ENCODE data around the gene CYTIP. TPM values are rescaled to one million over a fixed set of nuclear protein-coding genes. Genes with fewer than 3 reads are reported as not detected.

Gene CYTIP
- total RNA-seq, 1 donor from 2014 or later = not detected

- Mint-ChIP-seq H3K27ac (no peak overlapping the region), H3K9me3 (no peaks in the 10 kb centered on the region), H3K4me1 (no peaks in the 10 kb centered on the region), H3K36me3 (no peaks in the 10 kb centered on the region), H3K27me3 (ENCODE audit: low read depth) (peaks cover 36% of the 10 kb centered on the region), H3K4me3 (no peak overlapping the region)
- TF ChIP-seq CTCF (IDR thresholded peaks at IDR 0.05; ENCODE audit: unreplicated experiment) = no peak
- DNase-seq (ENCODE audit: low spot score in 2 of 2, unreplicated experiment in 2 of 2) = no peak
Measured at GRCh38 chr2:157487271-157487610, 43.4 kb upstream of the CYTIP start.

- peaks cover 36% of the 10 kb centered on the region for H3K27me3 Mint-ChIP-seq (ENCODE audit: low read depth)
- no peaks in the 10 kb centered on the region for H3K4me1 Mint-ChIP-seq
- no peak for DNase-seq (ENCODE audit: low spot score in 2 of 2, unreplicated experiment in 2 of 2)
- no peak for TF ChIP-seq CTCF (IDR thresholded peaks at IDR 0.05; ENCODE audit: unreplicated experiment)
- no peak overlapping the region for H3K27ac Mint-ChIP-seq
- H3K4me3 Mint-ChIP-seq = no peak overlapping the region
- no peaks in the 10 kb centered on the region for H3K36me3 Mint-ChIP-seq
- H3K9me3 Mint-ChIP-seq = no peaks in the 10 kb centered on the region
Measured at GRCh38 chr2:157486596-157487270, 42.8 kb upstream of the CYTIP start.

GRCh38 chr2:157480182-157480961 lies 36.5 kb upstream of the CYTIP start:
- Mint-ChIP-seq H3K9me3 (no peaks in the 10 kb centered on the region), H3K27me3 (ENCODE audit: low read depth) (peaks cover 2% of the 10 kb centered on the region), H3K4me1 (no peaks in the 10 kb centered on the region), H3K4me3 (no peak overlapping the region), H3K27ac (no peak overlapping the region), H3K36me3 (no peaks in the 10 kb centered on the region)
- TF ChIP-seq CTCF (IDR thresholded peaks at IDR 0.05; ENCODE audit: unreplicated experiment) = no peak
- no peak for DNase-seq (ENCODE audit: low spot score in 2 of 2, unreplicated experiment in 2 of 2)

- Mint-ChIP-seq H3K36me3 (no peaks in the 10 kb centered on the region), H3K27ac (no peak overlapping the region), H3K4me1 (no peaks in the 10 kb centered on the region), H3K27me3 (ENCODE audit: low read depth) (peaks cover 2% of the 10 kb centered on the region), H3K4me3 (no peak overlapping the region), H3K9me3 (no peaks in the 10 kb centered on the region)
- DNase-seq (ENCODE audit: low spot score in 2 of 2, unreplicated experiment in 2 of 2) = no peak
- no peak for TF ChIP-seq CTCF (IDR thresholded peaks at IDR 0.05; ENCODE audit: unreplicated experiment)
Measured at GRCh38 chr2:157479081-157480027, 35.5 kb upstream of the CYTIP start.

GRCh38 chr2:157477919-157478318 lies 34.0 kb upstream of the CYTIP start:
- no peaks in the 10 kb centered on the region for H3K36me3 Mint-ChIP-seq

More at GRCh38 chr2:157477919-157478318, 34.0 kb upstream of the CYTIP start:
- no peaks in the 10 kb centered on the region for H3K9me3 Mint-ChIP-seq
- no peaks in the 10 kb centered on the region for H3K4me1 Mint-ChIP-seq
- TF ChIP-seq CTCF (IDR thresholded peaks at IDR 0.05; ENCODE audit: unreplicated experiment) = no peak
- peaks cover 2% of the 10 kb centered on the region for H3K27me3 Mint-ChIP-seq (ENCODE audit: low read depth)
- DNase-seq (ENCODE audit: low spot score in 2 of 2, unreplicated experiment in 2 of 2) = no peak
- no peak overlapping the region for H3K4me3 Mint-ChIP-seq
- H3K27ac Mint-ChIP-seq = no peak overlapping the region

All from mesothelial cell of epicardium (in vitro differentiated cells).